C4-2B (cell line): Measurements from ENCODE around the gene SMC1A.

Source experiments
- ZFX ChIP-seq: fragments of 450-650 bp; IDR thresholded peaks from 2 replicates; pipeline ENCODE4 v1.6.1; 2017
- TF ChIP-seq, protein P1 (sequence below): fragments of 450-650 bp; conservative IDR thresholded peaks from 2 replicates; pipeline ENCODE4 v1.5.1; 2017; ENCODE audit warnings: mild to moderate bottlenecking

GRCh38 chrX:53421772-53422085 lies 725 bp downstream of the SMC1A start:
- TF ChIP-seq, protein P1, sequence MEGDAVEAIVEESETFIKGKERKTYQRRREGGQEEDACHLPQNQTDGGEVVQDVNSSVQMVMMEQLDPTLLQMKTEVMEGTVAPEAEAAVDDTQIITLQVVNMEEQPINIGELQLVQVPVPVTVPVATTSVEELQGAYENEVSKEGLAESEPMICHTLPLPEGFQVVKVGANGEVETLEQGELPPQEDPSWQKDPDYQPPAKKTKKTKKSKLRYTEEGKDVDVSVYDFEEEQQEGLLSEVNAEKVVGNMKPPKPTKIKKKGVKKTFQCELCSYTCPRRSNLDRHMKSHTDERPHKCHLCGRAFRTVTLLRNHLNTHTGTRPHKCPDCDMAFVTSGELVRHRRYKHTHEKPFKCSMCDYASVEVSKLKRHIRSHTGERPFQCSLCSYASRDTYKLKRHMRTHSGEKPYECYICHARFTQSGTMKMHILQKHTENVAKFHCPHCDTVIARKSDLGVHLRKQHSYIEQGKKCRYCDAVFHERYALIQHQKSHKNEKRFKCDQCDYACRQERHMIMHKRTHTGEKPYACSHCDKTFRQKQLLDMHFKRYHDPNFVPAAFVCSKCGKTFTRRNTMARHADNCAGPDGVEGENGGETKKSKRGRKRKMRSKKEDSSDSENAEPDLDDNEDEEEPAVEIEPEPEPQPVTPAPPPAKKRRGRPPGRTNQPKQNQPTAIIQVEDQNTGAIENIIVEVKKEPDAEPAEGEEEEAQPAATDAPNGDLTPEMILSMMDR, result no peak
- no peak for TF ChIP-seq ZFX
